BJ (cell line): ENCODE measurements around the gene POU2AF1. TPM values are rescaled to one million over a fixed set of nuclear protein-coding genes. Genes with fewer than 3 reads are reported as not detected.
"Not testable (repeated sequence)": the region's sequence is repeated elsewhere in the genome, so short reads cannot be mapped to it uniquely, and the experiment has no call there.

Experiments
- CTCF ChIA-PET: fragments of 350-600 bp; formaldehyde crosslinking; extraction: SDS; loops from one replicate; lab custom pipeline; 2021; ENCODE audit warnings: antibody characterized with exemption, inconsistent platforms; lab: Yijun Ruan, JAX
- POLR2A ChIA-PET: fragments of 300-600 bp; sonication (Branson Sonifier 250); formaldehyde crosslinking; extraction: SDS; loops from one replicate; lab custom pipeline; 2021; ENCODE audit warnings: antibody characterized with exemption; lab: Charles Lee
- DNase-seq: peaks from one replicate; pipeline ENCODE4 v3.0.0-alpha.2; 2011; ENCODE audit warnings: low read depth
- H3K27me3 ChIP-seq: 2 replicates; pipeline ENCODE4 v1.6.0; 2011; ENCODE audit warnings: low read length; ENCODE audit not compliant: control insufficient read depth, insufficient read depth
- H3K36me3 ChIP-seq: 2 replicates; pipeline ENCODE4 v1.5.1; 2011; ENCODE audit warnings: low read length; ENCODE audit not compliant: control insufficient read depth, insufficient read depth
- H3K4me3 ChIP-seq: 2 replicates; pipeline ENCODE4 v1.5.1; 2011; ENCODE audit warnings: low read depth, mild to moderate bottlenecking, control low read depth, low read length
- CTCF ChIP-seq: IDR thresholded peaks from 2 replicates; pipeline ENCODE4 v1.5.1; 2011; ENCODE audit warnings: low read depth, mild to moderate bottlenecking, control low read depth, inconsistent platforms, low read length, moderate library complexity; ENCODE audit not compliant: insufficient read depth
- polyA plus RNA-seq: library from polyadenylated mRNA; depleted of rRNA; stranded (reverse); fragments of >200 nt; gene quantifications from 2 replicates; pipeline ENCODE4 v1.2.3, GENCODE V29; 2011

POU2AF1 gene
- polyA plus RNA-seq, 1 experiment = not detected

GRCh38 chr11:111320728-111321568 lies 58.1 kb downstream of the POU2AF1 start:
- DNase-seq = no peak
- no peak overlapping the region for H3K4me3 ChIP-seq
- no peak for TF ChIP-seq CTCF
- ChIA-PET CTCF (interaction anchor here (1.0 kb wide), 1 partner anchor 26 kb away, joined by 3 read pairs; no protein-coding TSS in a partner anchor), POLR2A (no interaction called here)
- no peaks in the 10 kb centered on the region for H3K36me3 ChIP-seq
- H3K27me3 ChIP-seq = peaks cover 2% of the 10 kb centered on the region; the same call in 1 of the 2 replicates

GRCh38 chr11:111320199-111320598 lies 58.9 kb downstream of the POU2AF1 start:
- H3K4me3 ChIP-seq, H3K27me3 ChIP-seq, POLR2A ChIA-PET, DNase-seq, H3K36me3 ChIP-seq: not testable (repeated sequence)
- CTCF ChIA-PET = interaction anchor here (1.0 kb wide), 1 partner anchor 26 kb away, joined by 3 read pairs; no protein-coding TSS in a partner anchor

- no peaks in the 10 kb centered on the region for H3K36me3 ChIP-seq
- CTCF ChIA-PET = interaction anchor here (1.8 kb wide), 1 partner anchor 10 kb away, joined by 6 read pairs; no protein-coding TSS in a partner anchor
- H3K4me3 ChIP-seq = no peak overlapping the region
- H3K27me3 ChIP-seq = peaks cover 2% of the 10 kb centered on the region; the same call in 1 of the 2 replicates
- TF ChIP-seq CTCF = no peak
- no peak for DNase-seq
- POLR2A ChIA-PET = no interaction called here
Observed at GRCh38 chr11:111319296-111319695, 59.8 kb downstream of the POU2AF1 start.

- no peak overlapping the region for H3K4me3 ChIP-seq
- POLR2A ChIA-PET = no interaction called here
- peaks cover 12% of the 10 kb centered on the region for H3K27me3 ChIP-seq
- TF ChIP-seq CTCF = no peak
- no peaks in the 10 kb centered on the region for H3K36me3 ChIP-seq
- no peak for DNase-seq
- CTCF ChIA-PET = interaction anchor here (2.6 kb wide), 1 partner anchor 13 kb away, joined by 8 read pairs; no protein-coding TSS in a partner anchor
Observed at GRCh38 chr11:111312076-111312475, 67.0 kb downstream of the POU2AF1 start.

- POLR2A ChIA-PET = no interaction called here
- no peak for DNase-seq
- H3K27me3 ChIP-seq = peaks cover 12% of the 10 kb centered on the region
- H3K36me3 ChIP-seq = no peaks in the 10 kb centered on the region
- TF ChIP-seq CTCF = no peak
- CTCF ChIA-PET = interaction anchor here (1.0 to 1.2 kb wide), 2 partner anchors 9 to 44 kb away, joined by 3 read pairs; no protein-coding TSS in a partner anchor
- no peak overlapping the region for H3K4me3 ChIP-seq
Observed at GRCh38 chr11:111310723-111311122, 68.4 kb downstream of the POU2AF1 start.
